AG10803 (cell line): ENCODE measurements around the gene OVCA2.

Experiments
- DNase-seq: peaks from one replicate; pipeline ENCODE4 v3.0.0; 2010; ENCODE audit warnings: low read depth
- H3K4me3 ChIP-seq: 2 replicates; pipeline ENCODE4 v1.5.1; 2011; ENCODE audit warnings: mild to moderate bottlenecking, low read length, control low read depth
- CTCF ChIP-seq: conservative IDR thresholded peaks from 2 replicates; pipeline ENCODE4 v1.5.1; 2011; ENCODE audit warnings: mild to moderate bottlenecking, low read length, control low read depth, inconsistent platforms

Gene OVCA2

DNA sequence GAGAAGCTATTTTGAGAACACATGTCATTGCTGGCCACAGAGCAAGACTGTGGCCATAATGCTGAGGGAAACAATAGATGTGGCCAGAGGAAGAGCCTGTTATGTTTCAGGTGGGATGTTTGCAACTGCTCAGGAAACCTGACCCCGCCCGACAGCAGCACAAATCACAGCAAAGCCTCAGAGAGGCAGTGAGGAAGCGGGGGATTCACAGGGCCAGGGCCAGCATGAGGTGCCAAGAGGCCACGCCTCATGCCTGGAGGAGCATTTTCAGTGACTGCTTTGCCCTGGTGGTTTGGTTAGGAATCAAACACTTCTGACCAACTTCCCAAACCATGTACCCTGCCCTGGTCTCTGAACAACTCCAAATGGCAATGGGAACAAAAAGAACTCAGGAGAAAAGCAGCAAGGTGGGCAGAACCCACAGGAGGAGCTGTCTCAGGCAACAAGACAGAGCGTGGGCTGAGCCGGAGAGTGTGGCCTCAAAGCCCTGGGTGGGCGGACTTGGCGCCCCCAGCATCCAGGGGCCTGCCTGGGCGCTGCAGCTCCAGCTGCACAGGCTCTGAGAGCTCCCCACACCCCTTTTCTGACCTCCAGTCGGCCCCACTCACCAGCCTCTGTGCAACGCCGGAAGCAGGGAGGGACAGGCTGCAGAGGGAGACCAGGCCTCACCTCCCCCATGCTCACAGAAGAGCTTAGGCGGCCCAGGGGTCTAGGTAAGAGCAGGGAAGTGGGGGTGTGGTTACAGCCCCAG is 33.7 kb downstream of the OVCA2 start:
- no peak; the same call in 1 of the 2 replicates for TF ChIP-seq CTCF
- DNase-seq: peak; percentile 45
- no peak overlapping the region for H3K4me3 ChIP-seq

GRCh38 chr17:2076087-2076984 is 34.5 kb downstream of the OVCA2 start:
- no peak overlapping the region for H3K4me3 ChIP-seq
- no peak for TF ChIP-seq CTCF
- DNase-seq: peak; percentile 50

- no peak for DNase-seq
- no peak overlapping the region for H3K4me3 ChIP-seq
- no peak for TF ChIP-seq CTCF
Measured at GRCh38 chr17:2077040-2077439, 35.2 kb downstream of the OVCA2 start.

DNA sequence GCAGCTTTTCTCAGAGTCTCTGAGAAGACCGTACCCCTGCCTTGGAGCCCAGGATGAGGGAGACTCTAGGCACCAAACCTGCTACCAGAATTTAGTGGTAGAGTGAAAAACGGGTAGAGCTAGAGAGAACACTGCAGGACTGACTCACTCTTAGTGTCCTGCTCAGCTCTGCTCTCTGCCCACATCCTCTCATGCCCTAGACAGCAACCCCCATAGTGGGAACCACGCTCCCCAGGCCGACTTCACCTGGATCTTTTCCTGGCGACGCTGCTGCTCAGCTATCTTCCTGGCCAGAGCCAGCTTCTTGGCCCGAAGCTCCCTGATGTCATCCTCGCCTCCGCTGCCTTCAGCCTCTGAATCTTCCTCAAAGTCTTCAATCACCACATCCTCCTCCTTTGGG is 39.7 kb downstream of the OVCA2 start:
- DNase-seq: peak; percentile 60
- TF ChIP-seq CTCF: no peak

DNA sequence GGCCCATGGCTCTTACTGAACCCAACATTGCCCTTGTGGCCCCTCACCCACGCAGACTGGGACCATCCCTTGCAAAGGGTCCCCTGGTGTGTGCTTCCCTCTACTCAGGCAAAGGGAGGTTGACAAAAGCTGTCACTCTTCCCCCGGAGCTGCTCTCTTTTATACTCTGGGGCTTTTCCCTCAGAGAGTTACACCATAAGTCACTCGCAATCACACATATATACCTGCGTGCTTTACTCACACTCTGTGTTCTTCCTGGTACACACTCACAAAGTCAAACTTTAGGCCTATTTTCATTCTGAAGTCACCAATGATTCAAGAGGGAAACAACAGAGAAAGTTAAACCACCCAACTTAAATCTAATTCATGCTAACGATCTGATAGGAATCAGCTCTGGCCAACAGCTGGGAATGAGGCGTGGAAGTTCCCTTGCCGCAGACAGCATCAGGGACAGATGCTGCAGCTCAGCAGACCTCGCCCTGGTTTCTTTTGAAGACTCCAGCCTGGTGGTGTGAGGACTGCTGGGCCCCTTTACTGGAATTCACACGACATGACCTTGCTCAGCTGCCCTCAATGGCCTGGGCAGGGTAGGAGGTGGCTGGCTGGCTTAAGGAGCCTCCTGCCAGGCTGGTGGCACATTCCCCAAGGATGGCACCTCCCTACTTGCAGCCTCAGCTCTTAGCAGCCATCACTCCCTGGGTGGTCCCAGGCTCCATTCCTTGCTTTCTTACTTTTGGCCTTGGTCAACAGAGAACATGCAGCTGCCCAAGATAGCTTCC is 40.4 kb downstream of the OVCA2 start:
- H3K4me3 ChIP-seq: no peak overlapping the region
- peak; percentile 60 for DNase-seq
- no peak for TF ChIP-seq CTCF

More for the DNA sequence above, 39.7 kb downstream of the OVCA2 start:
- H3K4me3 ChIP-seq: no peak overlapping the region

- no peak for TF ChIP-seq CTCF
- DNase-seq: no peak
- no peak overlapping the region for H3K4me3 ChIP-seq
Measured at GRCh38 chr17:2083613-2084035, 41.8 kb downstream of the OVCA2 start.
